Fibroblast of mammary gland (primary cell): Measurements from ENCODE around the gene TAF13.
A peak's percentile ranks its signal among the peaks of the same experiment; 100 is the strongest.
"Not testable (repeated sequence)": the region's sequence is repeated elsewhere in the genome, so short reads cannot be mapped to it uniquely, and the experiment has no call there.

Source experiments
- DNase-seq: peaks from one replicate; pipeline ENCODE4 v3.0.0-alpha.2; 2010; ENCODE audit warnings: low read depth
- H3K4me3 ChIP-seq: 2 replicates; pipeline ENCODE4 v1.5.1; 2011; ENCODE audit warnings: low read depth, mild to moderate bottlenecking, low read length, moderate library complexity; ENCODE audit not compliant: control insufficient read depth
- TF ChIP-seq, protein P1 (sequence below): conservative IDR thresholded peaks from 2 replicates; pipeline ENCODE4 v1.5.1; 2011; ENCODE audit warnings: low read depth, low read length, inconsistent platforms; ENCODE audit not compliant: control insufficient read depth, insufficient read depth

The TAF13 gene

DNA sequence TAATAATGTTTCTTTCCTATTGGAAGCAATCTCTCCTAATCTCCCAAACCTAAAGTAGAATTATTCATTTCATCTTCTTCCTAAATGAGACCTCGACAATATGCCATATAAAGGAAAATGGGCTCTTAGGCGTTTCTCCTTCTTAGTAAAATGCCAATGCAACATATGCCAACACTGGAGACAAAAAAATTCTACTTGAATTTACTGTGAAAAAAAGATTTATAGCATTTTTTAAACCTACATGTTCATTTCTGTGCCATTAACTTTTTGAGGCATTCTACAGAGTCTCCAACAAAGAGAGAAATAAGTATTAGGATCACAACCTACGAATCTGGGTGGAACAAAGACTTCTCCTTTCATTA, 35.2 kb downstream of the TAF13 start:
- TF ChIP-seq, protein P1, sequence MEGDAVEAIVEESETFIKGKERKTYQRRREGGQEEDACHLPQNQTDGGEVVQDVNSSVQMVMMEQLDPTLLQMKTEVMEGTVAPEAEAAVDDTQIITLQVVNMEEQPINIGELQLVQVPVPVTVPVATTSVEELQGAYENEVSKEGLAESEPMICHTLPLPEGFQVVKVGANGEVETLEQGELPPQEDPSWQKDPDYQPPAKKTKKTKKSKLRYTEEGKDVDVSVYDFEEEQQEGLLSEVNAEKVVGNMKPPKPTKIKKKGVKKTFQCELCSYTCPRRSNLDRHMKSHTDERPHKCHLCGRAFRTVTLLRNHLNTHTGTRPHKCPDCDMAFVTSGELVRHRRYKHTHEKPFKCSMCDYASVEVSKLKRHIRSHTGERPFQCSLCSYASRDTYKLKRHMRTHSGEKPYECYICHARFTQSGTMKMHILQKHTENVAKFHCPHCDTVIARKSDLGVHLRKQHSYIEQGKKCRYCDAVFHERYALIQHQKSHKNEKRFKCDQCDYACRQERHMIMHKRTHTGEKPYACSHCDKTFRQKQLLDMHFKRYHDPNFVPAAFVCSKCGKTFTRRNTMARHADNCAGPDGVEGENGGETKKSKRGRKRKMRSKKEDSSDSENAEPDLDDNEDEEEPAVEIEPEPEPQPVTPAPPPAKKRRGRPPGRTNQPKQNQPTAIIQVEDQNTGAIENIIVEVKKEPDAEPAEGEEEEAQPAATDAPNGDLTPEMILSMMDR = no peak
- no peak for DNase-seq
- H3K4me3 ChIP-seq = peak overlapping the region; percentile 86

DNA sequence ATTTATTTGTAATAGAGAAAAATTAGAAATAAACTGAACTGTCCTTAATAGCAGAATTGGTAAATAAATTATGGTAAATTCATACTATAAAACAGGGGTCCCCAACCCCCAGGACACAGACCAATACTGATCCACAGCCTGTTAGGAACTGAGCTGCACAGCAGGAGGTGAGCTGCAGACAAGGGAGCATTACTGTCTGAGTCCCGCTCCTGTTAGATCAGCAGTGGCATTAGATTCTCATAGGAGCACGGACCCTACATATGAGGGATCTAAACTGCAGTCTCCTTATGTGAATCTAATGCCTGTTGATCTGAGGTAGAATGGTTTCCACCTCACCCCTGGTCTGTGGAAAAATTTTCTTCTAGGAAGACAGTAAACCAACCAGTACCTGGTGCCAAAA, 41.4 kb downstream of the TAF13 start:
- TF ChIP-seq, protein P1 = no peak
- DNase-seq = no peak
- no peak overlapping the region for H3K4me3 ChIP-seq

GRCh38 chr1:109029493-109029892, 46.3 kb downstream of the TAF13 start:
- not testable (repeated sequence) for H3K4me3 ChIP-seq, DNase-seq

DNA sequence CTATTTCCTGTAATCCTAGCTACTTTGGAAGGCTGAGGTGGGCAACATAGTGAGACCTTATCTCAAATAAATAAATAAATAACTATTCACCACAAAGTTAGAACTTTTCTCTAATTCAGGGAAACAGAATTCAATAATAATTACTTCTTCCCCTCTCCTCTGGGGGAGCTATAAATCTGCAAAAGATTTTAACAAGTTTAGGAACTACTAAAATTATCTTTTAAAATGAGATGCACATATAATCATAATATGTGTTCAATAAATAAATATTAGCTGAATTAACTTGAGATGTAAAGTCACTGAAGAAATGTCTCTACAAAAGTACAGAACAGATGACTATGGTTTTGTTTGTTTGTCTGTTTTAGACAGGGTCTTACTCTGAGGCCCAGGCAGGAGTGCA, 48.0 kb downstream of the TAF13 start:
- no peak overlapping the region for H3K4me3 ChIP-seq
- TF ChIP-seq, protein P1 = no peak
- no peak for DNase-seq

DNA sequence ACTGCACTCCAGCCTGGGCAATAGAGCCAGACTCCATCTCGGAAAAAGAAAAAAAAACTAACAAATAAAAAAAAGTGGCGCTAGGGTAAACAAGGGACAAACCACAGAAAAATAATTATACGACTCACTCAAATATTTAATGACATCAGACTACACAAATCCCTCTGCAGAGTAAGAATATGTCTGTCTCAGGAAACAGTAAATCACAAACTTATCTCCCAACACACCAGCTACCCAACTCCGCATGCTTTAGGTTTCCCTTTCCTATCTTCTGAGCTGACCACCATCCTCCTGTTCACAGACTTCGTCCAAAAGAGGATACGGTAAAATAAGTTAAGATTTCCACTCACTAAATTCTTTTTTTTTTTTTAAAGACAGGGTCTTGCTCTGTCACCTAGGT, 50.1 kb downstream of the TAF13 start:
- no peak overlapping the region for H3K4me3 ChIP-seq
- TF ChIP-seq, protein P1 = no peak
- peak; percentile 16 for DNase-seq

GRCh38 chr1:109024646-109025045, 51.2 kb downstream of the TAF13 start:
- TF ChIP-seq, protein P1 = no peak
- peak; percentile 2 for DNase-seq

DNA sequence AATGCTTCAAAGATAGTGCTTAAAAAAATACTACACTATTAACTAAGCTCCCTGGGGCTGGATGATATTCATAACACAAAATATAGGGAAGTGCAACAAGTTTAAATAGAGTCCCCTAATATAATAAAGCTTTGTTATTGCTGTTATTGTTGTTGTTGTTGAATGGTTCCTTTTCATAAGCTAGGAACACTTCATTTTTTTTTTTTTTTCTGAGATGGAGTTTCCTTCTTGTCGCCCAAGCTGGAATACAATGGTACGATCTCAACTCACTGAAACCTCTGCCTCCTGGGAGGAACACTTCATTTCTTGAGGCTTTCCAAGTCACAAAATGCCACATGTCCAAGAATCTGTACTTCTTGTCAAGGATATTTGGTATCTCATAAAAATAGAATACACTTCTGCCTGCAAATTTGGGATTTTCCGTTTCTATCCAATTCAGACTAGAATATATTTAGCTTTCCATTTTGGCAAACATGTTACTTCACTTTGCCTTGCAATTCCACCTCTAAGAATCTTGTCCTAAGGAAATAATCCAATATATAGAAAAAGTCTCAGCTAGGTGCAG, 55.0 kb downstream of the TAF13 start:
- no peak for DNase-seq
- TF ChIP-seq, protein P1 = no peak
- no peak overlapping the region for H3K4me3 ChIP-seq

More at GRCh38 chr1:109024646-109025045, 51.2 kb downstream of the TAF13 start:
- H3K4me3 ChIP-seq = no peak overlapping the region

DNA sequence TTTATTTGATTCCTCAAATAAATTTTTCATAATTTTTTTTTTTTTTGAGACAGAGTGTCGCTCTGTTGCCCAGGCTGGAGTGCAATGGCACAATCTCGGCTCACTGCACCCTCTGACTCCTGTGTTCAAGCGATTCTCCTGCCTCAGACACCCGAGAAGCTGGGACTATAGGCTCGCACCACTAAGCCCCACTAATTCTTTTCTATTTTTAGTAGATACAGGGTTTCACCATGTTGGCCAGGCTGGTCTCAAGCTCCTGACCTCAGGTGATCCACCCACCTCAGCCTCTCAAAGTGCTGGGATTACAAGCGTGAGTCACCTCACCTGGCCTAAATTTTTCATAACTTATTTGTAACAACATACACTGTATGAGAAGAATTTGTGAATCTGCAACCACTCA, 58.1 kb downstream of the TAF13 start:
- DNase-seq, H3K4me3 ChIP-seq: not testable (repeated sequence)
